Measurements from ENCODE around the gene NMNAT2.

GRCh38 chr1:183356534-183357182, 61.5 kb downstream of the NMNAT2 start:
- TF ChIP-seq CTCF (IDR thresholded peaks at IDR 0.05) (no peak), EZH2 (IDR thresholded peaks at IDR 0.05) (no peak), EZH2phosphoT487 (IDR thresholded peaks at IDR 0.05) (no peak)
